Keratinocyte (primary cell): Measurements from ENCODE around the gene PLEKHO1. TPM values are rescaled to one million over a fixed set of nuclear protein-coding genes. Genes with fewer than 3 reads are reported as not detected.

ENCODE experiments used
- DNase-seq: peaks from one replicate; pipeline ENCODE4 v3.0.0-alpha.2; 2011; ENCODE audit warnings: low read depth, missing footprints, low spot score
- FAIRE-seq: peaks from 2 replicates; lab custom pipeline; 2011; peaks lifted over from hg19 to GRCh38; lab: Jason Lieb, UNC
- H2AFZ ChIP-seq: 2 replicates; pipeline ENCODE4 v1.6.0; 2012; ENCODE audit warnings: low read length, control low read depth, inconsistent platforms; ENCODE audit not compliant: control insufficient read depth
- H3K27ac ChIP-seq: 2 replicates; pipeline ENCODE4 v1.5.1; 2011; ENCODE audit warnings: low read length; ENCODE audit not compliant: control insufficient read depth, insufficient read depth
- H3K27me3 ChIP-seq: 3 replicates; pipeline ENCODE4 v1.6.0; 2011; ENCODE audit warnings: low read length; ENCODE audit not compliant: control insufficient read depth, insufficient read depth; ENCODE audit errors: extremely low read depth
- H3K36me3 ChIP-seq, 2 experiments: 2 replicates in 1 of 2; 3 replicates in 1 of 2; pipeline ENCODE4 v1.5.1; 2011; ENCODE audit warnings: low read length in 2 of 2, mild to moderate bottlenecking in 1 of 2; ENCODE audit not compliant: control insufficient read depth in 2 of 2, insufficient read depth in 2 of 2; ENCODE audit errors: extremely low read depth in 1 of 2
- H3K4me1 ChIP-seq: 3 replicates; pipeline ENCODE4 v1.5.1; 2011; ENCODE audit warnings: low read length; ENCODE audit not compliant: control insufficient read depth, insufficient read depth; ENCODE audit errors: extremely low read depth
- H3K4me2 ChIP-seq: 3 replicates; pipeline ENCODE4 v1.6.0; 2011; ENCODE audit warnings: low read depth, low read length; ENCODE audit not compliant: control insufficient read depth, insufficient read depth; ENCODE audit errors: extremely low read depth
- H3K4me3 ChIP-seq, 3 experiments: fragments of 200-600 bp in 1 of 3; sonication (generic) in 1 of 3; 2 replicates in 2 of 3; 3 replicates in 1 of 3; pipeline ENCODE4 v1.5.1; 2011 to 2016; ENCODE audit warnings: low read length in 3 of 3, mild to moderate bottlenecking in 3 of 3, control low read depth in 2 of 3, inconsistent platforms in 1 of 3, low read depth in 1 of 3, mixed read lengths in 1 of 3, mixed run types in 1 of 3, moderate library complexity in 1 of 3; ENCODE audit not compliant: control insufficient read depth in 2 of 3, insufficient read depth in 2 of 3; ENCODE audit errors: extremely low read depth in 1 of 3
- H3K79me2 ChIP-seq: 2 replicates; pipeline ENCODE4 v1.6.0; 2012; ENCODE audit warnings: low read length; ENCODE audit not compliant: control insufficient read depth, insufficient read depth
- H3K9ac ChIP-seq: 3 replicates; pipeline ENCODE4 v1.6.0; 2011; ENCODE audit warnings: low read length; ENCODE audit not compliant: control insufficient read depth, insufficient read depth; ENCODE audit errors: extremely low read depth
- H3K9me1 ChIP-seq: 3 replicates; pipeline ENCODE4 v1.6.0; 2011; ENCODE audit warnings: low read length; ENCODE audit not compliant: control insufficient read depth, insufficient read depth; ENCODE audit errors: extremely low read depth
- H3K9me3 ChIP-seq: 2 replicates; pipeline ENCODE4 v1.5.1; 2012; ENCODE audit warnings: low read depth, low read length; ENCODE audit not compliant: control insufficient read depth
- H4K20me1 ChIP-seq: 3 replicates; pipeline ENCODE4 v1.6.0; 2011; ENCODE audit warnings: low read length; ENCODE audit not compliant: control insufficient read depth, insufficient read depth; ENCODE audit errors: extremely low read depth
- EZH2 ChIP-seq: IDR thresholded peaks from one replicate; pipeline ENCODE4 v1.6.1; 2012; ENCODE audit warnings: inconsistent platforms, mild to moderate bottlenecking, low read length, moderate library complexity
- dilution Hi-C: fragments of 300-500 bp; cut with MboI; formaldehyde crosslinking; loops from one replicate; pipeline ENCODE4 v1.7.0; 2020; ENCODE audit warnings: low sequenced_read_pairs; ENCODE audit not compliant: extremely low pct_ligation_motif_present
- polyA plus RNA-seq, 5 experiments: library from polyadenylated mRNA; depleted of rRNA in 3 of 5; stranded (reverse) in 3 of 5; stranded (forward) in 1 of 5; unstranded in 1 of 5; fragments of >200 nt; gene quantifications; 1 replicate in 1 of 5; 2 replicates in 3 of 5; 3 replicates in 1 of 5; pipeline versions ENCODE4 v1.2.1 to v1.2.3, GENCODE V29; 2011 to 2012; ENCODE audit warnings: missing spikeins in 2 of 5, low read depth in 1 of 5, low replicate concordance in 1 of 5
- TF ChIP-seq, protein P1 (sequence below), 3 experiments: IDR thresholded peaks in 1 of 3; conservative IDR thresholded peaks in 1 of 3; optimal IDR thresholded peaks in 1 of 3; 2 replicates in 2 of 3; 3 replicates in 1 of 3; pipeline versions ENCODE3 to v1.5.1; 2011; ENCODE audit warnings: low read length in 3 of 3, mild to moderate bottlenecking in 3 of 3, moderate library complexity in 2 of 3, control low read depth in 1 of 3, inconsistent platforms in 1 of 3; ENCODE audit not compliant: insufficient read depth in 2 of 3; ENCODE audit errors: extremely low read depth in 1 of 3

PLEKHO1 gene
- polyA plus RNA-seq, 1 donor (not counting 4 experiments of a cell fraction or from before 2014, with no cell fraction given), result 2.7 TPM

- H3K9me3 ChIP-seq, result no peaks in the 10 kb centered on the region
- H3K27ac ChIP-seq, result no peak overlapping the region
- H2AFZ ChIP-seq, result no peak overlapping the region
- no peak for TF ChIP-seq EZH2
- TF ChIP-seq, protein P1, sequence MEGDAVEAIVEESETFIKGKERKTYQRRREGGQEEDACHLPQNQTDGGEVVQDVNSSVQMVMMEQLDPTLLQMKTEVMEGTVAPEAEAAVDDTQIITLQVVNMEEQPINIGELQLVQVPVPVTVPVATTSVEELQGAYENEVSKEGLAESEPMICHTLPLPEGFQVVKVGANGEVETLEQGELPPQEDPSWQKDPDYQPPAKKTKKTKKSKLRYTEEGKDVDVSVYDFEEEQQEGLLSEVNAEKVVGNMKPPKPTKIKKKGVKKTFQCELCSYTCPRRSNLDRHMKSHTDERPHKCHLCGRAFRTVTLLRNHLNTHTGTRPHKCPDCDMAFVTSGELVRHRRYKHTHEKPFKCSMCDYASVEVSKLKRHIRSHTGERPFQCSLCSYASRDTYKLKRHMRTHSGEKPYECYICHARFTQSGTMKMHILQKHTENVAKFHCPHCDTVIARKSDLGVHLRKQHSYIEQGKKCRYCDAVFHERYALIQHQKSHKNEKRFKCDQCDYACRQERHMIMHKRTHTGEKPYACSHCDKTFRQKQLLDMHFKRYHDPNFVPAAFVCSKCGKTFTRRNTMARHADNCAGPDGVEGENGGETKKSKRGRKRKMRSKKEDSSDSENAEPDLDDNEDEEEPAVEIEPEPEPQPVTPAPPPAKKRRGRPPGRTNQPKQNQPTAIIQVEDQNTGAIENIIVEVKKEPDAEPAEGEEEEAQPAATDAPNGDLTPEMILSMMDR (optimal IDR thresholded peaks at IDR 0.05 in 1 of 3, IDR thresholded peaks at IDR 0.05 in 1 of 3, conservative IDR thresholded peaks at IDR 0.05 in 1 of 3; ENCODE audit: extremely low read depth in 1 of 3, insufficient read depth in 2 of 3, low read length in 3 of 3), result no peak
- no peak overlapping the region for H3K9ac ChIP-seq
- no peaks in the 10 kb centered on the region for H3K9me1 ChIP-seq
- no peak for DNase-seq
- no peak for FAIRE-seq
- dilution Hi-C loops, result no loop called here
- H4K20me1 ChIP-seq, result no peaks in the 10 kb centered on the region
- no peak overlapping the region for H3K4me3 ChIP-seq
- H3K4me2 ChIP-seq, result no peak overlapping the region
- no peaks in the 10 kb centered on the region for H3K79me2 ChIP-seq
- no peaks in the 10 kb centered on the region for H3K4me1 ChIP-seq
- H3K36me3 ChIP-seq, result no peaks in the 10 kb centered on the region
- H3K27me3 ChIP-seq, result no peaks in the 10 kb centered on the region
Observed at GRCh38 chr1:150176593-150176992, 26.9 kb downstream of the PLEKHO1 start.

DNA sequence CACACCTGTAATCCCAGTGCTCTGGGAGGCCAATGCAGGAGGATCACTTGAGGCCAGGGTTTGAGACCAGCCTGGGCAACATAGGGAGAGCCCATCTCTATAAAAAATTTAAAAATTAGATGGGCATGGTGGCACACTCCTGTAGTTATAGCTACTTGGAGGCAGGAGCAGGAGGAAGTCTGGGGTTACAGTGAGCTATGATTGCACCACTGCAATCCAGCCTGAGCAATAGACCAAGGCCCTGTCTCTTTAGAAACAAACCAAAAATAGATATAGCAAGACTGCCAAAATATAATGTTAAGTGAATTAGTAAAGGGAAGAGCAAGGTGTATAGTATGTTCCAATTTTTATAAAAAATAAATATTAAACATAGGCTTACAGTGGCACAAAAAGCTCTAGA is 28.8 kb downstream of the PLEKHO1 start:
- dilution Hi-C loops, result no loop called here

DNA sequence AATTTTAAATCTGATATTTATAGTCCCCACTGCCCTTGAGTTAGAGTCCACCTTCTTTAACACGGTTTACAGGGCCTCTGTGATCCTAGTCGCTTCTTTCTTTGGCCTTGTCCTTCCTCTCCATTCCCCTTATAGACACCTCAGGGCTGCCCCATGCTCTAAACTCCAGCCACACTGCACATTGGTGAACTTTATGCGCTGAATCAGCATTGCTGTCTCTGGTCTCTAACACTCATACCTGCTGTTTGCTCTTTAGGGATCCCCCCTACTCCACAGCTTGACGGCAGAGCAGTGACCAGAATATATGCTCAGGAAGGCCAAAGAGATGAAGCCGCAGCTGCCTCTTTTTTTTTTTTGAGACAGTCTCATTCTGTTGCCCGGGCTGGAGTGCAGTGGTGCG is 30.2 kb downstream of the PLEKHO1 start:
- Histone ChIP-seq H3K9me3 (no peaks in the 10 kb centered on the region), H2AFZ (no peak overlapping the region), H3K79me2 (no peaks in the 10 kb centered on the region), H3K27me3 (no peaks in the 10 kb centered on the region), H4K20me1 (no peaks in the 10 kb centered on the region), H3K9ac (no peak overlapping the region), H3K4me1 (peaks cover 6% of the 10 kb centered on the region), H3K4me3 (no peak overlapping the region), H3K36me3 (no peaks in the 10 kb centered on the region), H3K27ac (no peak overlapping the region), H3K4me2 (no peak overlapping the region), H3K9me1 (no peaks in the 10 kb centered on the region)
- FAIRE-seq (no peak), DNase-seq (no peak)
- TF ChIP-seq, protein P1 (optimal IDR thresholded peaks at IDR 0.05 in 1 of 3, IDR thresholded peaks at IDR 0.05 in 1 of 3, conservative IDR thresholded peaks at IDR 0.05 in 1 of 3; ENCODE audit: extremely low read depth in 1 of 3, insufficient read depth in 2 of 3, low read length in 3 of 3), result no peak
- TF ChIP-seq EZH2, result no peak
- dilution Hi-C loops, result no loop called here

More for the DNA sequence above, 28.8 kb downstream of the PLEKHO1 start:
- Histone ChIP-seq H3K4me2 (no peak overlapping the region), H3K9me3 (no peaks in the 10 kb centered on the region), H3K79me2 (no peaks in the 10 kb centered on the region), H2AFZ (no peak overlapping the region), H4K20me1 (no peaks in the 10 kb centered on the region), H3K4me1 (no peaks in the 10 kb centered on the region), H3K4me3 (no peak overlapping the region), H3K9me1 (no peaks in the 10 kb centered on the region), H3K27me3 (no peaks in the 10 kb centered on the region), H3K9ac (no peak overlapping the region), H3K27ac (no peak overlapping the region), H3K36me3 (no peaks in the 10 kb centered on the region)
- DNase-seq (no peak), FAIRE-seq (no peak)
- no peak for TF ChIP-seq EZH2
